GM10248 (cell line): ENCODE data around the gene EEF1A2.
"Not testable (repeated sequence)": the region's sequence is repeated elsewhere in the genome, so short reads cannot be mapped to it uniquely, and the experiment has no call there.

Experiments
- CTCF ChIA-PET: fragments of 300-600 bp; sonication (Branson Sonifier 250); formaldehyde crosslinking; extraction: SDS; loops from one replicate; lab custom pipeline; 2021; ENCODE audit warnings: antibody characterized with exemption; lab: Yijun Ruan, JAX
- POLR2A ChIA-PET: fragments of 350-650 bp; sonication (Branson Sonifier 250); formaldehyde crosslinking; extraction: SDS; loops from one replicate; lab custom pipeline; 2020; ENCODE audit warnings: antibody characterized with exemption; lab: Yijun Ruan, JAX
- DNase-seq: peaks from one replicate; pipeline ENCODE4 v3.0.0; 2012; ENCODE audit errors: extremely low spot score
- CTCF ChIP-seq: IDR thresholded peaks from 2 replicates; pipeline ENCODE4 v1.5.1; 2012; ENCODE audit warnings: mild to moderate bottlenecking, low read depth; ENCODE audit errors: extremely low read depth, missing control alignments, control extremely low read depth

The EEF1A2 gene

GRCh38 chr20:63484651-63485403 lies 14.1 kb downstream of the EEF1A2 start:
- no peak for DNase-seq
- CTCF ChIA-PET, result interaction anchor here (1.3 to 1.8 kb wide), 3 partner anchors 10 to 21 kb away, joined by 3 to 4 read pairs (median 4); no protein-coding TSS in a partner anchor
- no peak for TF ChIP-seq CTCF
- POLR2A ChIA-PET, result interaction anchor here (0.6 kb wide), 1 partner anchor 208 kb away, joined by 3 read pairs; no protein-coding TSS in a partner anchor

- no peak for DNase-seq
- ChIA-PET CTCF (interaction anchor here (1.3 to 1.8 kb wide), 3 partner anchors 10 to 20 kb away, joined by 3 to 4 read pairs (median 4); no protein-coding TSS in a partner anchor), POLR2A (interaction anchor here (0.6 kb wide), 1 partner anchor 207 kb away, joined by 3 read pairs; no protein-coding TSS in a partner anchor)
- TF ChIP-seq CTCF, result no peak
These were observed 14.6 kb downstream of the EEF1A2 start for GRCh38 chr20:63484236-63484635.

- ChIA-PET CTCF (interaction anchor here (1.3 to 1.8 kb wide), 3 partner anchors 9 to 20 kb away, joined by 3 to 4 read pairs (median 4); no protein-coding TSS in a partner anchor), POLR2A (interaction anchor here (0.6 kb wide), 1 partner anchor 207 kb away, joined by 3 read pairs; no protein-coding TSS in a partner anchor)
- no peak for DNase-seq
- TF ChIP-seq CTCF, result no peak
These were observed 15.0 kb downstream of the EEF1A2 start for GRCh38 chr20:63483834-63484233.

- CTCF ChIA-PET, result interaction anchor here (1.8 kb wide), 1 partner anchor 14 kb away, joined by 6 read pairs; no protein-coding TSS in a partner anchor
- DNase-seq, result no peak
- TF ChIP-seq CTCF, result no peak
- POLR2A ChIA-PET, result no interaction called here
These were observed 16.8 kb downstream of the EEF1A2 start for GRCh38 chr20:63482021-63482587.

GRCh38 chr20:63481503-63481902 lies 17.4 kb downstream of the EEF1A2 start:
- ChIA-PET POLR2A (no interaction called here), CTCF (interaction anchor here (1.8 kb wide), 1 partner anchor 15 kb away, joined by 6 read pairs; no protein-coding TSS in a partner anchor)
- no peak for DNase-seq
- TF ChIP-seq CTCF, result no peak

- CTCF ChIA-PET, DNase-seq, POLR2A ChIA-PET: not testable (repeated sequence)
These were observed 19.0 kb downstream of the EEF1A2 start for GRCh38 chr20:63479695-63480419.
